ENCODE measurements around the gene RGS11.

GRCh38 chr16:279531-279930 lies 3.8 kb upstream of the RGS11 start:
- TF ChIP-seq POLR2A (IDR thresholded peaks at IDR 0.05; ENCODE audit: low read depth, low read length) (no peak), TAF1 (IDR thresholded peaks at IDR 0.05; ENCODE audit: low read depth, low read length) (no peak), POLR2AphosphoS5 (IDR thresholded peaks at IDR 0.05; ENCODE audit: low read depth, low read length) (no peak), SPI1 (IDR thresholded peaks at IDR 0.05; ENCODE audit: low read depth, low read length) (no peak), PAX5 (IDR thresholded peaks at IDR 0.05; ENCODE audit: insufficient read depth, low read length, severe bottlenecking) (no peak), POU2F2 (IDR thresholded peaks at IDR 0.05; ENCODE audit: low read depth, low read length) (no peak)
